Osteoblast (primary cell): ENCODE data around the gene GSAP. TPM values are rescaled to one million over a fixed set of nuclear protein-coding genes. Genes with fewer than 3 reads are reported as not detected.

Experiments
- DNase-seq: peaks from one replicate; pipeline ENCODE4 v3.0.0; 2011; ENCODE audit warnings: low spot score, mixed read lengths; ENCODE audit not compliant: insufficient read length; ENCODE audit errors: missing footprints
- H2AFZ ChIP-seq: 2 replicates; pipeline ENCODE4 v1.6.0; 2011; ENCODE audit warnings: mild to moderate bottlenecking, low read length
- H3K27ac ChIP-seq: 2 replicates; pipeline ENCODE4 v1.5.1; 2011; ENCODE audit warnings: mild to moderate bottlenecking, low read depth, low read length, moderate library complexity
- H3K27me3 ChIP-seq: 2 replicates; pipeline ENCODE4 v1.6.0; 2012; ENCODE audit warnings: mild to moderate bottlenecking, control low read depth, inconsistent platforms, low read length, moderate library complexity; ENCODE audit not compliant: insufficient read depth
- H3K36me3 ChIP-seq: 2 replicates; pipeline ENCODE4 v1.5.1; 2011; ENCODE audit warnings: mild to moderate bottlenecking, low read length, control low read depth, moderate library complexity; ENCODE audit not compliant: insufficient read depth
- H3K4me1 ChIP-seq: 2 replicates; pipeline ENCODE4 v1.5.1; 2011; ENCODE audit warnings: mild to moderate bottlenecking, low read length, control low read depth, moderate library complexity; ENCODE audit not compliant: insufficient read depth
- H3K4me2 ChIP-seq: 2 replicates; pipeline ENCODE4 v1.6.0; 2011; ENCODE audit warnings: mild to moderate bottlenecking, low read length; ENCODE audit not compliant: insufficient read depth
- H3K4me3 ChIP-seq: fragments of 200-600 bp; sonication (generic); 3 replicates; pipeline ENCODE4 v1.5.1; 2012; ENCODE audit warnings: mild to moderate bottlenecking, low read length, inconsistent platforms; ENCODE audit not compliant: insufficient read depth
- H3K79me2 ChIP-seq: 2 replicates; pipeline ENCODE4 v1.6.0; 2012; ENCODE audit warnings: mild to moderate bottlenecking, low read length, control low read depth, inconsistent platforms; ENCODE audit not compliant: insufficient read depth
- H3K9me3 ChIP-seq: 2 replicates; pipeline ENCODE4 v1.5.1; 2011; ENCODE audit warnings: low read depth, low read length, control low read depth
- H4K20me1 ChIP-seq: 2 replicates; pipeline ENCODE4 v1.6.0; 2012; ENCODE audit warnings: mild to moderate bottlenecking, low read length, control low read depth; ENCODE audit not compliant: insufficient read depth
- total RNA-seq: library from RNA; depleted of rRNA; stranded (reverse); fragments of >200 nt; gene quantifications from 2 replicates; pipeline ENCODE4 v1.2.3, GENCODE V29; 2012
- TF ChIP-seq, protein P1 (sequence below): IDR thresholded peaks from 2 replicates; pipeline ENCODE4 v1.5.1; 2011; ENCODE audit warnings: mild to moderate bottlenecking, low read depth, low read length, moderate library complexity; ENCODE audit errors: extremely low read depth

The GSAP gene
- total RNA-seq, 1 donor = 13.0 TPM

DNA sequence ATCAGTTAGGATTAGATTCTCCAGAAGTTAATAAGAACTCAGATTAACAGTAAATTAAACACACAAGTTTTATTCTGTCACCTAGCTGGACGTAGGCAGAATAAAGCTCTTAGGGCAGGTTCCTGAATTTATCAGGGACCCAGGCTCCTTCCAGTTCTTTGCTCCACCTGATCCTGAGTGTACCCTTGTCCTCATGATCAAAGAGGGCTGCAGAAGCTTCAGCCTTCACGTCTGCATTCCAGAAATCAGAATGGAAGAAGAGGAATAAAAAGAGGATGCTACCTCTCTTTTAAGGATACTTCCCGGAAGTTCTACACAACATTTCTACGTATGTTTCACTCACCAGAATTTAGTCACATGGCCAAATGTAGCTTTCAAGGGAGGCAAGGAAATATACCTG lies 1.7 kb upstream of the GSAP start:
- no peak overlapping the region for H3K27ac ChIP-seq
- TF ChIP-seq, protein P1, sequence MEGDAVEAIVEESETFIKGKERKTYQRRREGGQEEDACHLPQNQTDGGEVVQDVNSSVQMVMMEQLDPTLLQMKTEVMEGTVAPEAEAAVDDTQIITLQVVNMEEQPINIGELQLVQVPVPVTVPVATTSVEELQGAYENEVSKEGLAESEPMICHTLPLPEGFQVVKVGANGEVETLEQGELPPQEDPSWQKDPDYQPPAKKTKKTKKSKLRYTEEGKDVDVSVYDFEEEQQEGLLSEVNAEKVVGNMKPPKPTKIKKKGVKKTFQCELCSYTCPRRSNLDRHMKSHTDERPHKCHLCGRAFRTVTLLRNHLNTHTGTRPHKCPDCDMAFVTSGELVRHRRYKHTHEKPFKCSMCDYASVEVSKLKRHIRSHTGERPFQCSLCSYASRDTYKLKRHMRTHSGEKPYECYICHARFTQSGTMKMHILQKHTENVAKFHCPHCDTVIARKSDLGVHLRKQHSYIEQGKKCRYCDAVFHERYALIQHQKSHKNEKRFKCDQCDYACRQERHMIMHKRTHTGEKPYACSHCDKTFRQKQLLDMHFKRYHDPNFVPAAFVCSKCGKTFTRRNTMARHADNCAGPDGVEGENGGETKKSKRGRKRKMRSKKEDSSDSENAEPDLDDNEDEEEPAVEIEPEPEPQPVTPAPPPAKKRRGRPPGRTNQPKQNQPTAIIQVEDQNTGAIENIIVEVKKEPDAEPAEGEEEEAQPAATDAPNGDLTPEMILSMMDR = no peak
- DNase-seq = no peak
- peaks cover 8% of the 10 kb centered on the region for H3K79me2 ChIP-seq
- no peak overlapping the region for H3K4me2 ChIP-seq
- peaks cover 15% of the 10 kb centered on the region for H3K4me1 ChIP-seq
- H3K9me3 ChIP-seq = no peaks in the 10 kb centered on the region
- no peaks in the 10 kb centered on the region for H3K27me3 ChIP-seq
- H2AFZ ChIP-seq = no peak overlapping the region
- no peaks in the 10 kb centered on the region for H3K36me3 ChIP-seq
- no peak overlapping the region for H3K4me3 ChIP-seq
- H4K20me1 ChIP-seq = no peaks in the 10 kb centered on the region

GRCh38 chr7:77416621-77417371 lies 647 bp upstream of the GSAP start:
- Histone ChIP-seq H2AFZ (peak overlapping the region; percentile 94), H3K4me1 (peaks cover 15% of the 10 kb centered on the region), H3K27me3 (no peaks in the 10 kb centered on the region), H3K79me2 (peaks cover 9% of the 10 kb centered on the region), H3K4me3 (peak overlapping the region; percentile 78), H3K27ac (no peak overlapping the region), H4K20me1 (no peaks in the 10 kb centered on the region), H3K36me3 (no peaks in the 10 kb centered on the region), H3K9me3 (no peaks in the 10 kb centered on the region), H3K4me2 (peak overlapping the region; percentile 90)
- TF ChIP-seq, protein P1 = no peak
- no peak for DNase-seq

GRCh38 chr7:77415476-77415822 lies 700 bp downstream of the GSAP start:
- H3K4me1 ChIP-seq = peaks cover 22% of the 10 kb centered on the region
- H4K20me1 ChIP-seq = no peaks in the 10 kb centered on the region
- peak overlapping the region; percentile 90 for H3K4me2 ChIP-seq
- TF ChIP-seq, protein P1 = no peak
- H3K27ac ChIP-seq = peak overlapping the region; percentile 38
- peak overlapping the region; percentile 89 for H2AFZ ChIP-seq
- H3K9me3 ChIP-seq = no peaks in the 10 kb centered on the region
- peaks cover 9% of the 10 kb centered on the region for H3K79me2 ChIP-seq
- no peak for DNase-seq
- no peaks in the 10 kb centered on the region for H3K36me3 ChIP-seq
- peak overlapping the region; percentile 78 for H3K4me3 ChIP-seq
- no peaks in the 10 kb centered on the region for H3K27me3 ChIP-seq

DNA sequence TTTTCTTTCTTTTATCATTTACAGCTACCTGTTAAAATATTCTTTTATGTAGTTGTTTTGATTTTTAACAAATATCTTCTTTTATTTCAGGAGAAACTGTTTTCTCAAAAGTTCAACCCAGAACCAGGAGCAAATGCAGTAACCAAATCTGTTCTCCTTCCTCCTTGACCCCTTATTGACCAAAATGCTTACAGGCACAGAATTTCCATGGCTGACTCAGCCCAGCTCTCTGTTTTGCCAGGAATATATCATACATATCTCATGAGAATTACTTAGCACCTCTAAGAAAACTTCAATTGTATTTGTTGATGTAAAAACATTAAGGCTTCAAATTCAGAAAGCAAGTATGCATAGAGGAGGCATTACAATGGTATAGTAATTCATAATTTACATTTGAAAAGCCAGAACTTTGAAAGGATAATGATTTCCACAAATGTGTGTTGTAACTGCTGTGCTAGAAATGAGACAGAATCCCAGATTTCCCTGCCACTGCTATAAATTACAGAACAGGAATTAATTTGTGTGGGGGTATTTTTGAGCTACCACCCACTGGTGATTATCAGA lies 2.2 kb downstream of the GSAP start:
- Histone ChIP-seq H4K20me1 (no peaks in the 10 kb centered on the region), H3K36me3 (no peaks in the 10 kb centered on the region), H3K27me3 (no peaks in the 10 kb centered on the region), H3K4me3 (no peak overlapping the region), H3K4me2 (peak overlapping the region; percentile 20), H3K9me3 (no peaks in the 10 kb centered on the region), H2AFZ (no peak overlapping the region), H3K79me2 (peaks cover 9% of the 10 kb centered on the region), H3K4me1 (peaks cover 36% of the 10 kb centered on the region), H3K27ac (no peak overlapping the region)
- peak; percentile 94 for DNase-seq
- TF ChIP-seq, protein P1 = no peak
